Esophagus muscularis mucosa (tissue), 4 donors: Measurements from ENCODE around the gene PGAM5. TPM values are rescaled to one million over a fixed set of nuclear protein-coding genes. Genes with fewer than 3 reads are reported as not detected.

Source experiments
- DNase-seq: peaks from one replicate; pipeline ENCODE4 v3.0.0-alpha.2; 2017; ENCODE audit errors: extremely low spot score
- H3K27ac ChIP-seq, 4 donors: fragments of 200-600 bp; sonication (generic); replicated peaks in 1 of 4; 1 replicate in 3 of 4; 2 replicates in 1 of 4; pipeline ENCODE4 v1.5.1; 2016 to 2019; ENCODE audit warnings: mild to moderate bottlenecking in 1 of 4
- H3K27me3 ChIP-seq, 4 donors: fragments of 200-600 bp; sonication (generic); one replicate each; pipeline versions ENCODE4 v1.5.1 to v1.6.0; 2016 to 2019
- H3K36me3 ChIP-seq, 4 donors: fragments of 200-600 bp; sonication (generic); one replicate each; pipeline ENCODE4 v1.5.1; 2016 to 2019
- H3K4me1 ChIP-seq, 4 donors: fragments of 200-600 bp; sonication (generic); one replicate each; pipeline ENCODE4 v1.5.1; 2016 to 2019
- H3K4me3 ChIP-seq, 4 donors: fragments of 200-600 bp; sonication (generic); 1 replicate in 2 of 4; 2 replicates in 2 of 4; pipeline ENCODE4 v1.5.1; 2016 to 2019; ENCODE audit warnings: mild to moderate bottlenecking in 4 of 4, moderate library complexity in 1 of 4
- H3K9me3 ChIP-seq, 4 donors: fragments of 200-600 bp; sonication (generic); 1 replicate in 3 of 4; 2 replicates in 1 of 4; pipeline ENCODE4 v1.5.1; 2016 to 2019
- EP300 ChIP-seq: sonication (generic); formaldehyde crosslinking; IDR thresholded peaks from one replicate; pipeline ENCODE4 v1.6.1; 2017; ENCODE audit warnings: antibody characterized with exemption
- POLR2A ChIP-seq: fragments of 450-650 bp; IDR thresholded peaks from one replicate; pipeline ENCODE4 v1.6.1; 2017; ENCODE audit warnings: antibody characterized with exemption, moderate library complexity, mild to moderate bottlenecking, low read depth
- POLR2AphosphoS5 ChIP-seq, 2 donors: sonication (generic); formaldehyde crosslinking; IDR thresholded peaks; one replicate each; pipeline ENCODE4 v1.6.1; 2017; ENCODE audit warnings: antibody characterized with exemption in 2 of 2
- WGBS: methylation state at CpG from one replicate; pipeline ENCODE4 v1.1.5; 2018; 5-methylcytosine and 5-hydroxymethylcytosine counted together
- intact Hi-C: fragments of 100-400 bp; cut with DNase I; formaldehyde crosslinking; loops from one replicate; pipeline ENCODE4 v1.15.1; 2023
- total RNA-seq, 4 donors: library from RNA; depleted of rRNA; stranded (reverse); fragments of >200 nt; gene quantifications; one replicate each; pipeline versions ENCODE4 v1.1.0 to v1.2.1, GENCODE V29; 2016
- TF ChIP-seq, protein P1 (sequence below), 3 experiments: fragments of 200-600 bp in 2 of 3; fragments of 450-650 bp in 1 of 3; sonication (generic) in 2 of 3; IDR thresholded peaks; one replicate each; pipeline ENCODE4 v1.5.1; 2017 to 2019; ENCODE audit warnings: antibody characterized with exemption in 3 of 3, mild to moderate bottlenecking in 2 of 3, moderate library complexity in 1 of 3

Gene PGAM5
- total RNA-seq, 4 donors from 2014 or later: 19.9 to 37.0 (median 26.9) TPM

DNA sequence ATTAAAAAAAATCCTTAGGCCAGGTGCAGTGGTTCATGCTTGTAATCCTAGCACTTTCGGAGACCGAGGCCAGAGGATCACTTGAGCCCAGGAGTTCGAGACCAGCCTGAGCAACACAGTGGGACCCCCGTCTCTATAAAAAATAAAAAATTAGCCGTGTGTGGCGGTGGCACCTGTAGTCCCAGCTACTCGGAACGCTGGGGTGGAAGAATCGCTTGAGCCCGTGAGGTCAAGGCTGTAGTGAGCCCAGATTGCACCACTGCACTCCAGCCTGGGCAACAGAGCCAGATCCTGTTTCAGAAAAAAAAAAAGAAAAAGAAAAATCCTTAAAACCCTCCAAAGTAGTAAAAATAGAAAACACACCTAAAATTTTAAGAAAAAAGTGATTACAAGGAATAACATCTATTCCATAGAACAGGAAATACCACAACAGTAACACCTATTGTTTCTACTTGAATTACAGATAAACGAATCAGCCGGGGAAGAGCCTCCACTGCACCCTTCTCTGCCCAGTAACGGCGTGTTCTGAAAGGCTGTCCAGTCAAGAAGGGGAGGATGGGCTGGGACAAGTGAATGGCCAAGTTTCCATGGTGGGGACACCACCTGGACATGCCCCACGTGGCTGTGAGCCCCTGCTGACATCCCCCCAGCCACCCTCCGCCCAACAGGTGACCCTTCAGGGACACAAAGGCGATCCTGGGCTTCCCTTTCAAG lies 41.3 kb upstream of the PGAM5 start:
- TF ChIP-seq EP300: no peak
- no peak for TF ChIP-seq POLR2AphosphoS5 (IDR thresholded peaks at IDR 0.05)
- TF ChIP-seq, protein P1, sequence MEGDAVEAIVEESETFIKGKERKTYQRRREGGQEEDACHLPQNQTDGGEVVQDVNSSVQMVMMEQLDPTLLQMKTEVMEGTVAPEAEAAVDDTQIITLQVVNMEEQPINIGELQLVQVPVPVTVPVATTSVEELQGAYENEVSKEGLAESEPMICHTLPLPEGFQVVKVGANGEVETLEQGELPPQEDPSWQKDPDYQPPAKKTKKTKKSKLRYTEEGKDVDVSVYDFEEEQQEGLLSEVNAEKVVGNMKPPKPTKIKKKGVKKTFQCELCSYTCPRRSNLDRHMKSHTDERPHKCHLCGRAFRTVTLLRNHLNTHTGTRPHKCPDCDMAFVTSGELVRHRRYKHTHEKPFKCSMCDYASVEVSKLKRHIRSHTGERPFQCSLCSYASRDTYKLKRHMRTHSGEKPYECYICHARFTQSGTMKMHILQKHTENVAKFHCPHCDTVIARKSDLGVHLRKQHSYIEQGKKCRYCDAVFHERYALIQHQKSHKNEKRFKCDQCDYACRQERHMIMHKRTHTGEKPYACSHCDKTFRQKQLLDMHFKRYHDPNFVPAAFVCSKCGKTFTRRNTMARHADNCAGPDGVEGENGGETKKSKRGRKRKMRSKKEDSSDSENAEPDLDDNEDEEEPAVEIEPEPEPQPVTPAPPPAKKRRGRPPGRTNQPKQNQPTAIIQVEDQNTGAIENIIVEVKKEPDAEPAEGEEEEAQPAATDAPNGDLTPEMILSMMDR (IDR thresholded peaks at IDR 0.05): no peak
- TF ChIP-seq POLR2A: no peak
- no peaks in the 10 kb centered on the region for H3K4me1 ChIP-seq
- no peaks in the 10 kb centered on the region for H3K9me3 ChIP-seq
- 88% methylated on average over 17 of the region's 17 CpGs for WGBS
- H3K36me3 ChIP-seq: peaks cover 69 to 98% (median 85%) of the 10 kb centered on the region in 4 donors
- H3K27me3 ChIP-seq: no peaks in the 10 kb centered on the region
- intact Hi-C loops: no loop called here
- no peak overlapping the region for H3K4me3 ChIP-seq
- H3K27ac ChIP-seq: no peak overlapping the region
- no peak for DNase-seq

DNA sequence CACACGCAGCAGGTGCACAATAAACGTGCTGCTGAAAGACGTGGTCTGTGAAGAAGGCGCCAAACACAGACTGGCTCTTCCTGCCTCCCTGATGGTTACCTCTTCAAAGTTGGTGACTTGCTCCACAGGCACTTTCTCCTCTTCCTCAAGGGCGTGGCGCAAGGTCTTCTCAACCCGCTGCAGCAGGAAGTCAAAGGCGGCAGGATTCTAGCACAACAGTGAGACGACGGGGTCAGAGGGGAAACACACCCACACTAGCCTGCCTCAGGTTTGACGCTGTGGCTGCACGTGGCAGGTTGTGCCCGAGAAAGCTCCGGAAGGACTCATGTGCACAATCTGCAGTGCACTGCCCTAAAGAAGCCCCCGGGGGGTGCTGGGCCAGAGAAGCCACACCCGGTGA lies 38.5 kb upstream of the PGAM5 start:
- DNase-seq: no peak
- TF ChIP-seq POLR2A: no peak
- TF ChIP-seq EP300: no peak
- Histone ChIP-seq H3K27ac (no peak overlapping the region), H3K4me1 (no peaks in the 10 kb centered on the region), H3K9me3 (no peaks in the 10 kb centered on the region), H3K27me3 (no peaks in the 10 kb centered on the region), H3K36me3 (peaks cover 75 to 98% (median 81%) of the 10 kb centered on the region in 4 donors), H3K4me3 (no peak overlapping the region)
- intact Hi-C loops: no loop called here
- 90% methylated on average over 16 of the region's 16 CpGs for whole genome bisulfite sequencing

DNA sequence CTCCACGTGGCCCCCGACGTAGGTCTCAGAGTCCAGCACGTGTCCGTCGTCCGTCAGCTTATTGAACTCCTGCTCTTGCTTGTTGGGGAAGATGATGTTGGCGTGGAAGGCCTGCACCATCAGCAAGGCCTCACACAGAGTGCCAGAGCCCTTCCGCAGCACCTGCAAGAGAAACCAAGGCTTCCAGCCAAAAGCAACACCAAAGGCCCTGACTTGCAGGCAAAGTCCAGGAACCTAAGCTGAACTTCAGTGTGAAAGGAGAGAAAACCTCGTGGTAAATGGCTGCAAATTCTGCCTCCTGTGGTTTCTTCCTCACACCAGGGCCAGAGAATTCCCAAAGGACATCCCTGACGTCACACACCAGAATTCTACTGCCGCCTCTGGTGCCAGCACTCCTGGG lies 38.0 kb upstream of the PGAM5 start:
- H3K36me3 ChIP-seq: peaks cover 70 to 98% (median 80%) of the 10 kb centered on the region in 4 donors
- intact Hi-C loops: no loop called here
- DNase-seq: no peak
- H3K9me3 ChIP-seq: no peaks in the 10 kb centered on the region
- H3K27me3 ChIP-seq: no peaks in the 10 kb centered on the region
- H3K4me3 ChIP-seq: no peak overlapping the region
- no peaks in the 10 kb centered on the region for H3K4me1 ChIP-seq
- WGBS: 91% methylated on average over 12 of the region's 12 CpGs
- TF ChIP-seq, protein P1 (IDR thresholded peaks at IDR 0.05): no peak
- no peak for TF ChIP-seq POLR2AphosphoS5 (IDR thresholded peaks at IDR 0.05)
- TF ChIP-seq EP300: no peak
- no peak overlapping the region for H3K27ac ChIP-seq

DNA sequence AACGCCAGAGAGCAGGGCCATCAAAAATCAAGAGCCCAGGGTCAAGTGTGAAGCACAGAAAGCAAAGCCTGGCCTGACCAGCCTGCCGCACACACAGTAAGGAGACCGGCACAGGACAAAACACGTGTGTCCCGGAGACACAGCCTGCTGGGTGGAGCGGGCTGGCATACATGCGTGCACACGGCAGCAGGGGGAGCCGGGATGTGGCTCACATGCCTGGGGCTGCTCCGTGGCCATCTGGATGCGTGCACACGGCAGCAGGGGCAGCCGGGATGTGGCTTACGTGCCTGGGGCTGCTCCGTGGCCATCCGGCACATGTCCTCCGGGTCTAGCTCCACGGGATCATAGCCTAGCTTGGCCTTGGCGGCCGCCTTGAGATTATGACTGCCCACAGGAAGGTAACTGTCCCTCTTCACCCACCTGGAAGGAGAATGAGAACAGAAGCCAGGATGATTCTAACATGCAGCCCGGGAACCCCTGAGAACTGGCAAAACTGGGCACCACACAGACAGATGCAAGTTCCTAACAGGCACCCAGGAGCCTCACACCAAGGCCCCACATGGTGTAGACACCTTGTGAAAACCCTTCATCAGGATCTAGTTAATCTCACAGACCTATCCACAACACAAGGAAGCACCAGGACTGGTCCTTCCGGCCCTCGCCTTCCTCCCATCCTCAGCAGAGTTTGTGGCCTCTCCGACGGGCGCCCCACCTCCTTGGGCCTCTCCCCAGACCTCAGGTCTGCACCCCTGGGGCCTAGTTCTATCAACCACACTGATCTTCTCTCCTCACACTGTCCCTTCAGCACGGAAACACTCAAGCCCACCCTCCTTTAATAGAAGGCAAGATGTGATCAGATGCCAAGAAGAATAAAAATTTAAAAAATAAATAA lies 37.1 kb upstream of the PGAM5 start:
- no peak overlapping the region for H3K4me3 ChIP-seq
- intact Hi-C loops: no loop called here
- H3K9me3 ChIP-seq: no peaks in the 10 kb centered on the region
- H3K27ac ChIP-seq: no peak overlapping the region
- DNase-seq: no peak
- 92% methylated on average over 14 of the region's 27 CpGs for WGBS
- peaks cover 62 to 98% (median 77%) of the 10 kb centered on the region in 4 donors for H3K36me3 ChIP-seq
- TF ChIP-seq EP300: no peak
- TF ChIP-seq POLR2A: no peak
- TF ChIP-seq, protein P1 (IDR thresholded peaks at IDR 0.05): no peak
- no peak for TF ChIP-seq POLR2AphosphoS5 (IDR thresholded peaks at IDR 0.05)
- no peaks in the 10 kb centered on the region for H3K27me3 ChIP-seq
- no peaks in the 10 kb centered on the region for H3K4me1 ChIP-seq

DNA sequence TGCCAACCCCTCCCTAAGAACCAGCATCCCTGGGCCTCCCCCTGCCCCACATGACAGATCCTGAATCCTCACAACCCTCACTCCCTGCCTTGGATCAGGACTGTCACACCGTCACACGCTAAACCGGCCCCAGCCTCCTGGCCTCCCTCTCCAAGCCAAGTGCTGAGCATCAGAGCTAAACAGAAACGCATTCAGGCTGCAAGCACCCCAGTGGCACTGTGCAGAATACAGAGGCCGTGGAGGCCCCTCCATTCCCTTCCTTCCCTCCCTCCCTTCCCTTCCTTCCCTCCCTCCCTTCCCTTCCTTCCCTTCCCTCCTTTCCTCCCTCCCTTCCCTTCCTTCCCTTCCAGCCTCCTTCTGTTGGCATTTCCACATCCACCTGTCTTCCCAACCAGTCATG lies 36.1 kb upstream of the PGAM5 start:
- WGBS: 96% methylated on average over 5 of the region's 5 CpGs
- H3K9me3 ChIP-seq: no peaks in the 10 kb centered on the region
- H3K4me1 ChIP-seq: no peaks in the 10 kb centered on the region
- no peak overlapping the region for H3K4me3 ChIP-seq
- DNase-seq: no peak
- intact Hi-C loops: no loop called here
- no peaks in the 10 kb centered on the region for H3K27me3 ChIP-seq
- TF ChIP-seq, protein P1 (IDR thresholded peaks at IDR 0.05): no peak
- no peak for TF ChIP-seq EP300
- no peak for TF ChIP-seq POLR2AphosphoS5 (IDR thresholded peaks at IDR 0.05)
- TF ChIP-seq POLR2A: no peak
- peaks cover 52 to 98% (median 77%) of the 10 kb centered on the region in 4 donors for H3K36me3 ChIP-seq
- H3K27ac ChIP-seq: no peak overlapping the region
